ENCODE measurements around the gene DMRT3. TPM values are rescaled to one million over a fixed set of nuclear protein-coding genes. Genes with fewer than 3 reads are reported as not detected.

Gene DMRT3
- total RNA-seq, 1 donor from 2014 or later, result not detected

- Histone ChIP-seq H3K27me3 (no peaks in the 10 kb centered on the region), H3K27ac (no peak overlapping the region), H3K4me3 (no peak overlapping the region), H3K9me3 (no peaks in the 10 kb centered on the region), H3K36me3 (no peaks in the 10 kb centered on the region), H3K4me1 (no peaks in the 10 kb centered on the region)
- intact Hi-C loops (cut with DNase I), result no loop called here
- TF ChIP-seq POLR2A (IDR thresholded peaks at IDR 0.05), result no peak
- TF ChIP-seq CTCF (IDR thresholded peaks at IDR 0.05), result no peak
- no peak for TF ChIP-seq POLR2AphosphoS5 (IDR thresholded peaks at IDR 0.05; ENCODE audit: insufficient read depth in 1 of 2, low read depth in 1 of 2)
- DNase-seq (ENCODE audit: extremely low spot score in 2 of 2), result no peak
These were observed 25.4 kb downstream of the DMRT3 start for GRCh38 chr9:1001838-1002237.

- H3K9me3 ChIP-seq, result no peaks in the 10 kb centered on the region
- no peaks in the 10 kb centered on the region for H3K4me1 ChIP-seq
- intact Hi-C loops (cut with DNase I), result no loop called here
- TF ChIP-seq POLR2AphosphoS5 (IDR thresholded peaks at IDR 0.05; ENCODE audit: insufficient read depth in 1 of 2, low read depth in 1 of 2) (no peak), POLR2A (IDR thresholded peaks at IDR 0.05) (no peak), CTCF (IDR thresholded peaks at IDR 0.05) (no peak)
- DNase-seq (ENCODE audit: extremely low spot score in 2 of 2), result no peak
- H3K27ac ChIP-seq, result no peak overlapping the region
- H3K36me3 ChIP-seq, result no peaks in the 10 kb centered on the region
- no peak overlapping the region for H3K4me3 ChIP-seq
- H3K27me3 ChIP-seq, result no peaks in the 10 kb centered on the region
These were observed 26.2 kb downstream of the DMRT3 start for GRCh38 chr9:1002678-1003077.

GRCh38 chr9:1005043-1005667, 28.7 kb downstream of the DMRT3 start:
- peaks cover 5% of the 10 kb centered on the region for H3K4me1 ChIP-seq
- no peaks in the 10 kb centered on the region for H3K27me3 ChIP-seq
- peak in 1 of 2 donors; percentile 10 for TF ChIP-seq POLR2AphosphoS5 (IDR thresholded peaks at IDR 0.05; ENCODE audit: insufficient read depth in 1 of 2, low read depth in 1 of 2)
- TF ChIP-seq POLR2A (IDR thresholded peaks at IDR 0.05), result no peak
- no peaks in the 10 kb centered on the region for H3K36me3 ChIP-seq
- no peaks in the 10 kb centered on the region for H3K9me3 ChIP-seq
- no peak for DNase-seq (ENCODE audit: extremely low spot score in 2 of 2)
- no peak overlapping the region for H3K27ac ChIP-seq
- intact Hi-C loops (cut with DNase I), result no loop called here
- no peak overlapping the region for H3K4me3 ChIP-seq

GRCh38 chr9:1007312-1007711, 30.9 kb downstream of the DMRT3 start:
- Histone ChIP-seq H3K27ac (no peak overlapping the region), H3K27me3 (no peaks in the 10 kb centered on the region), H3K4me1 (peaks cover 5% of the 10 kb centered on the region), H3K9me3 (no peaks in the 10 kb centered on the region), H3K4me3 (no peak overlapping the region), H3K36me3 (no peaks in the 10 kb centered on the region)
- no peak for TF ChIP-seq POLR2AphosphoS5 (IDR thresholded peaks at IDR 0.05; ENCODE audit: insufficient read depth in 1 of 2, low read depth in 1 of 2)
- TF ChIP-seq POLR2A (IDR thresholded peaks at IDR 0.05), result no peak
- no peak for TF ChIP-seq CTCF (IDR thresholded peaks at IDR 0.05)
- DNase-seq (ENCODE audit: extremely low spot score in 2 of 2), result no peak
- intact Hi-C loops (cut with DNase I), result no loop called here

GRCh38 chr9:1008216-1008615, 31.8 kb downstream of the DMRT3 start:
- H3K4me1 ChIP-seq, result peaks cover 5% of the 10 kb centered on the region
- no peaks in the 10 kb centered on the region for H3K36me3 ChIP-seq
- TF ChIP-seq POLR2A (IDR thresholded peaks at IDR 0.05) (no peak), CTCF (IDR thresholded peaks at IDR 0.05) (no peak), POLR2AphosphoS5 (IDR thresholded peaks at IDR 0.05; ENCODE audit: insufficient read depth in 1 of 2, low read depth in 1 of 2) (no peak)
- intact Hi-C loops (cut with DNase I), result no loop called here
- DNase-seq (ENCODE audit: extremely low spot score in 2 of 2), result no peak
- no peak overlapping the region for H3K27ac ChIP-seq
- no peak overlapping the region for H3K4me3 ChIP-seq
- no peaks in the 10 kb centered on the region for H3K27me3 ChIP-seq
- H3K9me3 ChIP-seq, result no peaks in the 10 kb centered on the region

Data from vagina (tissue), 2 donors.